Endothelial cell of umbilical vein (primary cell): ENCODE measurements around the gene TULP1.

ENCODE experiments used
- EZH2 ChIP-seq: IDR thresholded peaks from 2 replicates; pipeline ENCODE4 v1.6.1; 2012; ENCODE audit warnings: borderline replicate concordance, low read depth, mild to moderate bottlenecking, moderate library complexity, low read length, inconsistent platforms; ENCODE audit not compliant: severe bottlenecking
- JUN ChIP-seq: IDR thresholded peaks from 2 replicates; pipeline ENCODE4 v1.6.1; 2011; ENCODE audit warnings: borderline replicate concordance, low read depth; ENCODE audit not compliant: insufficient read length, insufficient read depth
- MYC ChIP-seq: IDR thresholded peaks from one replicate; pipeline ENCODE4 v1.6.1; 2011; ENCODE audit warnings: mild to moderate bottlenecking, low read depth, low read length
- POLR2A ChIP-seq: IDR thresholded peaks from 2 replicates; pipeline ENCODE4 v1.6.1; 2012; ENCODE audit warnings: low read depth, mild to moderate bottlenecking, control low read depth, low read length
- POLR2AphosphoS5 ChIP-seq: IDR thresholded peaks from 2 replicates; pipeline ENCODE4 v1.6.1; 2012; ENCODE audit warnings: low read depth, mild to moderate bottlenecking, control low read depth, low read length, moderate library complexity; ENCODE audit not compliant: insufficient read depth
- TF ChIP-seq, protein P1 (sequence below), 2 donors: IDR thresholded peaks; 1 replicate in 1 of 2; 2 replicates in 1 of 2; pipeline ENCODE4 v1.5.1; 2011; ENCODE audit warnings: low read length in 2 of 2, mild to moderate bottlenecking in 2 of 2, moderate library complexity in 2 of 2, control low read depth in 1 of 2, inconsistent platforms in 1 of 2, low read depth in 1 of 2; ENCODE audit not compliant: insufficient read depth in 1 of 2; ENCODE audit errors: extremely low read depth in 1 of 2
- TF ChIP-seq, protein P2 (sequence below): IDR thresholded peaks from 2 replicates; pipeline ENCODE4 v1.6.1; 2011; ENCODE audit not compliant: insufficient read depth, insufficient read length

DNA sequence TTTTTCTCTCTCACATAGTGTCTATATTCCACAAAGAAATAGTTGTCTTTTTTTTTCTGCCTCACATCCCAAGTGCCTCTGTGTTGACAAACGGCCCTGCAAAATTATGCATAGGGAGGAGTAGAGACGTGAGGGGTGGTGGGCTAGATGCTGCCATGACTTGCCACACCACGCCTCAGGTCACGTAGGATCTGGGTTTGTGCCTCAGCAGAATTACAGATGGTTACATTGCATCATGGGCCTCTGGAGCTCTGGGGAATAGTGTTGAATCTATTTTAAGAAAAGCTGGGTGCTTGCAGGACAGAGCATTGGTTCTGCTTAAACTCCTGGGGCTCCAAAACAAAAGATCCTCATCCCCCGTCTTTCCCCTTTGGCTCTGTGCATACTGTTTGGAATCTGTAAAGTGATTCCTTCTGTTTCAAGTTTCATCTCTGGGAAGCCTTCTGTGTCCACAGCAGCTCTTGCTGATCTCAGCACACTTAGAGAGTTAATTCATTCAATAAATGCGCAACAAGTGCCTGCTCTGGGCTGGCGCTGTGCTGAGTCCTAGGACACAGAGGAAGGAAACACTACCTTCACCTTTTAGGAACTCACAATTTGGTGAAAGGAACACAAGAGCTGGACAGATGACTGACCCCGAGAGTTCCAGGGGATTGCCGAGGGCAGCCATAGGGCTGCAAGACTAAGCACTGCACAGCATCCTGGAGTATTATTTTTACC is 58.1 kb downstream of the TULP1 start:
- no peak for TF ChIP-seq POLR2A
- TF ChIP-seq, protein P1, sequence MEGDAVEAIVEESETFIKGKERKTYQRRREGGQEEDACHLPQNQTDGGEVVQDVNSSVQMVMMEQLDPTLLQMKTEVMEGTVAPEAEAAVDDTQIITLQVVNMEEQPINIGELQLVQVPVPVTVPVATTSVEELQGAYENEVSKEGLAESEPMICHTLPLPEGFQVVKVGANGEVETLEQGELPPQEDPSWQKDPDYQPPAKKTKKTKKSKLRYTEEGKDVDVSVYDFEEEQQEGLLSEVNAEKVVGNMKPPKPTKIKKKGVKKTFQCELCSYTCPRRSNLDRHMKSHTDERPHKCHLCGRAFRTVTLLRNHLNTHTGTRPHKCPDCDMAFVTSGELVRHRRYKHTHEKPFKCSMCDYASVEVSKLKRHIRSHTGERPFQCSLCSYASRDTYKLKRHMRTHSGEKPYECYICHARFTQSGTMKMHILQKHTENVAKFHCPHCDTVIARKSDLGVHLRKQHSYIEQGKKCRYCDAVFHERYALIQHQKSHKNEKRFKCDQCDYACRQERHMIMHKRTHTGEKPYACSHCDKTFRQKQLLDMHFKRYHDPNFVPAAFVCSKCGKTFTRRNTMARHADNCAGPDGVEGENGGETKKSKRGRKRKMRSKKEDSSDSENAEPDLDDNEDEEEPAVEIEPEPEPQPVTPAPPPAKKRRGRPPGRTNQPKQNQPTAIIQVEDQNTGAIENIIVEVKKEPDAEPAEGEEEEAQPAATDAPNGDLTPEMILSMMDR (IDR thresholded peaks at IDR 0.05; ENCODE audit: extremely low read depth in 1 of 2, insufficient read depth in 1 of 2, low read depth in 1 of 2, low read length in 2 of 2) = no peak
- no peak for TF ChIP-seq POLR2AphosphoS5
- no peak for TF ChIP-seq JUN
- TF ChIP-seq EZH2 = no peak
- TF ChIP-seq, protein P2, sequence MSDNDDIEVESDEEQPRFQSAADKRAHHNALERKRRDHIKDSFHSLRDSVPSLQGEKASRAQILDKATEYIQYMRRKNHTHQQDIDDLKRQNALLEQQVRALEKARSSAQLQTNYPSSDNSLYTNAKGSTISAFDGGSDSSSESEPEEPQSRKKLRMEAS = no peak
- no peak for TF ChIP-seq MYC
